Loucy (cell line): ENCODE data around the gene ALOX5AP.

Experiments
- H2AFZ ChIP-seq: fragments of 200-600 bp; sonication (generic); 2 replicates; pipeline ENCODE4 v1.6.0; 2016; ENCODE audit warnings: antibody characterized with exemption, mild to moderate bottlenecking, low read length, moderate library complexity
- H3F3A ChIP-seq: fragments of 200-600 bp; 2 replicates; pipeline ENCODE4 v1.6.0; 2016; ENCODE audit warnings: antibody characterized with exemption, low read depth, mild to moderate bottlenecking
- H3K27me3 ChIP-seq: fragments of 200-600 bp; sonication (generic); 2 replicates; pipeline ENCODE4 v1.6.1; 2014; ENCODE audit warnings: low read length, mild to moderate bottlenecking; ENCODE audit not compliant: insufficient read depth, poor library complexity, severe bottlenecking
- H3K36me3 ChIP-seq: fragments of 200-600 bp; sonication (generic); 2 replicates; pipeline ENCODE4 v1.6.1; 2016; ENCODE audit warnings: low read length; ENCODE audit not compliant: insufficient read depth
- H3K4me1 ChIP-seq: fragments of 200-600 bp; sonication (generic); 2 replicates; pipeline ENCODE4 v1.5.1; 2014; ENCODE audit warnings: low read length, mild to moderate bottlenecking; ENCODE audit not compliant: insufficient read depth, poor library complexity, severe bottlenecking
- H3K4me2 ChIP-seq: fragments of 200-600 bp; sonication (generic); 2 replicates; pipeline ENCODE4 v1.6.0; 2014; ENCODE audit warnings: antibody characterized with exemption, low read length, low read depth, mild to moderate bottlenecking; ENCODE audit not compliant: poor library complexity, severe bottlenecking
- H3K4me3 ChIP-seq: fragments of 200-600 bp; sonication (generic); 2 replicates; pipeline ENCODE4 v1.5.1; 2014; ENCODE audit warnings: low read length, mild to moderate bottlenecking, mixed read lengths; ENCODE audit not compliant: poor library complexity, severe bottlenecking
- H3K79me2 ChIP-seq: fragments of 200-600 bp; sonication (generic); 2 replicates; pipeline ENCODE4 v1.6.1; 2014; ENCODE audit warnings: low read length; ENCODE audit not compliant: insufficient read depth
- H3K9ac ChIP-seq: fragments of 200-600 bp; sonication (generic); 2 replicates; pipeline ENCODE4 v1.6.0; 2014; ENCODE audit warnings: mild to moderate bottlenecking, low read depth, low read length, moderate library complexity; ENCODE audit not compliant: poor library complexity, severe bottlenecking
- H3K9me2 ChIP-seq: fragments of 200-600 bp; sonication (generic); replicated peaks from 2 replicates; pipeline ENCODE4 v1.6.1; 2016; ENCODE audit warnings: low read depth, low read length, mixed read lengths
- H3K9me3 ChIP-seq: fragments of 200-600 bp; sonication (generic); 2 replicates; pipeline ENCODE4 v1.6.1; 2014; ENCODE audit warnings: mild to moderate bottlenecking, antibody characterized with exemption, low read length, low read depth; ENCODE audit not compliant: insufficient read depth
- H4K20me1 ChIP-seq: fragments of 200-600 bp; sonication (generic); 2 replicates; pipeline ENCODE4 v1.6.0; 2014; ENCODE audit warnings: antibody characterized with exemption, low read length, mild to moderate bottlenecking; ENCODE audit not compliant: insufficient read depth, poor library complexity, severe bottlenecking
- EZH2phosphoT487 ChIP-seq: fragments of 200-600 bp; IDR thresholded peaks from 2 replicates; pipeline ENCODE4 v1.6.1; 2018; ENCODE audit warnings: antibody characterized with exemption, mild to moderate bottlenecking, moderate library complexity, borderline replicate concordance
- TF ChIP-seq, protein P1 (sequence below): fragments of 200-600 bp; sonication (generic); conservative IDR thresholded peaks from 2 replicates; pipeline ENCODE4 v1.5.1; 2014; ENCODE audit warnings: mild to moderate bottlenecking, antibody characterized with exemption, low read length

The ALOX5AP gene

DNA sequence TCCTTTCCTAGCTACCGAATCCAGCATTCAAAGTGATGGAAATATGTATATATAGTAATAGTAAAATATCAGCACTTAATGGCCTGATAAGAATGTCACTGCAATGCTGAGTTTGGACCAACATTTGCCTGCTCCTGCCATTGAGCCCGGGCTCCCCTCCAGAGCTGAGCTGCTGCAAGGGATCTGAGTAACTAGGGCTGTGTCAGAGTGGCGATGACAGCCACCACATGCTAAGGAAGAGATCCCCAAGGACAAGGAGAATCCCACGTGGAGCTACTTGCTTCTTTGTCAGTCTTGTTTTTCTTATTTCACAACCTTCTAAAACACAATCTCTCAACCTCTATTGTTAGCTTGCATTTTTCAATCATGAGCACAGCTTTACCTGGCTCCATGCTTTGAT, 19.5 kb upstream of the ALOX5AP start:
- Histone ChIP-seq H2AFZ (no peak overlapping the region), H3K9ac (no peak overlapping the region), H3K9me3 (no peaks in the 10 kb centered on the region), H3K9me2 (no peaks in the 10 kb centered on the region), H3K27me3 (no peaks in the 10 kb centered on the region), H3K4me3 (no peak overlapping the region), H3F3A (no peaks in the 10 kb centered on the region), H4K20me1 (no peaks in the 10 kb centered on the region), H3K4me2 (no peak overlapping the region), H3K36me3 (no peaks in the 10 kb centered on the region), H3K4me1 (peaks cover 35% of the 10 kb centered on the region), H3K79me2 (no peaks in the 10 kb centered on the region)
- no peak for TF ChIP-seq EZH2phosphoT487
- TF ChIP-seq, protein P1, sequence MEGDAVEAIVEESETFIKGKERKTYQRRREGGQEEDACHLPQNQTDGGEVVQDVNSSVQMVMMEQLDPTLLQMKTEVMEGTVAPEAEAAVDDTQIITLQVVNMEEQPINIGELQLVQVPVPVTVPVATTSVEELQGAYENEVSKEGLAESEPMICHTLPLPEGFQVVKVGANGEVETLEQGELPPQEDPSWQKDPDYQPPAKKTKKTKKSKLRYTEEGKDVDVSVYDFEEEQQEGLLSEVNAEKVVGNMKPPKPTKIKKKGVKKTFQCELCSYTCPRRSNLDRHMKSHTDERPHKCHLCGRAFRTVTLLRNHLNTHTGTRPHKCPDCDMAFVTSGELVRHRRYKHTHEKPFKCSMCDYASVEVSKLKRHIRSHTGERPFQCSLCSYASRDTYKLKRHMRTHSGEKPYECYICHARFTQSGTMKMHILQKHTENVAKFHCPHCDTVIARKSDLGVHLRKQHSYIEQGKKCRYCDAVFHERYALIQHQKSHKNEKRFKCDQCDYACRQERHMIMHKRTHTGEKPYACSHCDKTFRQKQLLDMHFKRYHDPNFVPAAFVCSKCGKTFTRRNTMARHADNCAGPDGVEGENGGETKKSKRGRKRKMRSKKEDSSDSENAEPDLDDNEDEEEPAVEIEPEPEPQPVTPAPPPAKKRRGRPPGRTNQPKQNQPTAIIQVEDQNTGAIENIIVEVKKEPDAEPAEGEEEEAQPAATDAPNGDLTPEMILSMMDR: no peak

DNA sequence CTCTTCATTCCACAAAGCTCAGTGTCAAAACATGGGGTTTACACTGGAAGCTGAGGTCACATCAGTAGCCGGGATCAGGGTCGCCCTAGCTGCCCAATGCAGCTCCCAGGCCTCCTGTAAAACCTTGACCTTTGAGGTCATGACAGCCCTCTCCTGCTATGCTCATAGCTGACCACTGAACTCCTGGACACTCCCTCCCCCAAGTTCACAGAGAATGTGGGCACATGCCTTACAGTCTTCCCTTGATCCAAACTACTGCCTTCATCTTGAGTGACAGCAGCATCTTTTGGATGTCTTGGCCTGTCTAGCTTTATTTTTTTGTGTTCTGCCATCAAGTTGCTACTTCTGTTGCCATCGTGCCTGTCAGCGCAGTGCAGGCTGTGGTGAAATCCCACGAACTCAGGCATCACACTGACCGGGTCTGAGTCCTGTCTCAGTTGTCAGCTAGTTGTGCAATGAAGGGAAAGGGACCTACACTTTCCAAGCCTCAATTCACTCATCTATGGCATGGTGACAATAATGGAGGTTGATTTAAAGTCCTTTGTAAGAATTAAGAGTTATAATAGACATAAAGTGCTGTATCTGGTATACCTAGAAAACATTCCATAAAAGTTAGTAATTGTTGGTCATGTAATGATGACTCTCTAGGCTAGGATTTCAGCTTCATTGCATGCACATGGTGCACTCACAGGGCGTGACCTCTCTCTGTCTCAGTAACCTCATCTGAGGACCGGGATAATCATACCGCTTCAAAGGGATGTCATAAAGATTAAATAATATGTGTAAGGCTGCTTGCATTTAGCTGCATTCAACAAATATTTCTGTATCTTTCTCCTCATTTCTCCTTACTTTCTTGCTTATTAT, 16.4 kb upstream of the ALOX5AP start:
- no peak overlapping the region for H2AFZ ChIP-seq
- H3K27me3 ChIP-seq: no peaks in the 10 kb centered on the region

DNA sequence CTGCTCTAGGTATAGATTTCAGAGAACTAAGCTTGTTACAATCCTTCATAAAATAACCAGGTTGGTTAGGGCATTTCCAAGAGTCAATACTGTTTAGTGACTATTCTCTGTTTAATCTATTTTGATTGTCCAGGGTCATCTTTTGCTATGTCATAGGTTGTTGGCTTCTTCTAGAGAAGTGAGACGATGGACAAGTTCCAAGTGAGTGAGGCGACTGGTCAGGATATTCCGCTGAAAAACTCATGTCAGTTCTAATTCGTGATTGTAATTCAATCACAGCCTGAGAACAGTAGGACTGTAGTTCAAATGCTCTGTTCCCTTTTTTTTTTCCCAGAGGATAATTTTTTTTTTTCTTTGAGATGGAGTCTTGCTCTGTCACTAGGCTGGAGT, 15.8 kb upstream of the ALOX5AP start:
- H3K36me3 ChIP-seq: no peaks in the 10 kb centered on the region
- H3K4me2 ChIP-seq: no peak overlapping the region
- no peaks in the 10 kb centered on the region for H3F3A ChIP-seq
- no peak overlapping the region for H3K9ac ChIP-seq
- no peak overlapping the region for H3K4me3 ChIP-seq
- H4K20me1 ChIP-seq: no peaks in the 10 kb centered on the region
- peaks cover 35% of the 10 kb centered on the region for H3K4me1 ChIP-seq
- H3K9me2 ChIP-seq: no peaks in the 10 kb centered on the region
- H3K9me3 ChIP-seq: no peaks in the 10 kb centered on the region
- H3K27me3 ChIP-seq: no peaks in the 10 kb centered on the region
- no peak overlapping the region for H2AFZ ChIP-seq
- no peaks in the 10 kb centered on the region for H3K79me2 ChIP-seq
- TF ChIP-seq, protein P1: no peak
- no peak for TF ChIP-seq EZH2phosphoT487

More for the DNA sequence above, 16.4 kb upstream of the ALOX5AP start:
- Histone ChIP-seq H3K9ac (no peak overlapping the region), H3K79me2 (no peaks in the 10 kb centered on the region), H3K4me2 (no peak overlapping the region), H3K4me1 (peaks cover 35% of the 10 kb centered on the region), H3F3A (no peaks in the 10 kb centered on the region), H3K9me3 (no peaks in the 10 kb centered on the region), H3K4me3 (no peak overlapping the region), H4K20me1 (no peaks in the 10 kb centered on the region), H3K36me3 (no peaks in the 10 kb centered on the region), H3K9me2 (no peaks in the 10 kb centered on the region)
- TF ChIP-seq, protein P1: no peak
- TF ChIP-seq EZH2phosphoT487: no peak
